ENCODE results near the gene TCIRG1.

DNA sequence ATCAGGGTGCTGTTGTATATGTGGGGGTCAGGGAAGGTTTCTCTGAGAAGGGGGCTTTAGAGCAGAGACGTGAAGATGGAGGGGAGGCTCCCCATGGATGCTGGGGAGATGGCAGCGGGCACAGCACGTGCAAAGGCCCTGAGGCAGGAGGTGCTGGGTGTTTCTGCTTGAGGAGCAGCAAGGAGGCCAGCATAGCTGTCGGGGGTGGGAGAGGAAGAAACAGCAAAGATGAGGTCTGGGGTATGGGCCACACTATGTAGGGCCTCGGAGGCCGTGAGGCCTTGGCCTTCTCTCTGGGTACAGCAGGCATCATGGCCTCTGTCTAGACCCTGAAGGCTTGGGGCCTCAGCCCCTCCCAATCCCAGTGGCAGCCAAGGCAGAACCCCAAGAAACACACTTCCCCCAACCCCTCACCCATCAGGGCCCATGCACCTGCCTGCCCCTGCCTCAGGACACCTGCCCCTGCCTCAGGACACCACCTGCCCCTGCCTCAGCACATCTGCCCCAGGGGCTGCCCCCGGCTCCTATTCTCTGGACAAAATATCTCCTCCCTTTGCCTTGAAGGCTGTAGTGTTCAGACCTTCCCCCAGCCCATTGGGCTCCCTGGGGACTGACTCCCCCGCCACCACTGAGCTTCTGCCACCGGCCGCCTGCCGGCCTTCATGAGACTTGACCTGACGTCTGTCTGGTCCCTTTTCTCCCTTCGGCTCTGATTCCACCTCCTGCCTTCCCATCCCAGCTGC, 22.5 kb upstream of the TCIRG1 start:
- TF ChIP-seq, protein P1, sequence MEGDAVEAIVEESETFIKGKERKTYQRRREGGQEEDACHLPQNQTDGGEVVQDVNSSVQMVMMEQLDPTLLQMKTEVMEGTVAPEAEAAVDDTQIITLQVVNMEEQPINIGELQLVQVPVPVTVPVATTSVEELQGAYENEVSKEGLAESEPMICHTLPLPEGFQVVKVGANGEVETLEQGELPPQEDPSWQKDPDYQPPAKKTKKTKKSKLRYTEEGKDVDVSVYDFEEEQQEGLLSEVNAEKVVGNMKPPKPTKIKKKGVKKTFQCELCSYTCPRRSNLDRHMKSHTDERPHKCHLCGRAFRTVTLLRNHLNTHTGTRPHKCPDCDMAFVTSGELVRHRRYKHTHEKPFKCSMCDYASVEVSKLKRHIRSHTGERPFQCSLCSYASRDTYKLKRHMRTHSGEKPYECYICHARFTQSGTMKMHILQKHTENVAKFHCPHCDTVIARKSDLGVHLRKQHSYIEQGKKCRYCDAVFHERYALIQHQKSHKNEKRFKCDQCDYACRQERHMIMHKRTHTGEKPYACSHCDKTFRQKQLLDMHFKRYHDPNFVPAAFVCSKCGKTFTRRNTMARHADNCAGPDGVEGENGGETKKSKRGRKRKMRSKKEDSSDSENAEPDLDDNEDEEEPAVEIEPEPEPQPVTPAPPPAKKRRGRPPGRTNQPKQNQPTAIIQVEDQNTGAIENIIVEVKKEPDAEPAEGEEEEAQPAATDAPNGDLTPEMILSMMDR (IDR thresholded peaks at IDR 0.05; ENCODE audit: low read length) = no peak
- TF ChIP-seq EZH2 (optimal IDR thresholded peaks at IDR 0.05; ENCODE audit: low read depth, low read length) = no peak
- TF ChIP-seq EZH2phosphoT487 (IDR thresholded peaks at IDR 0.05; ENCODE audit: low read length) = no peak
